HG03108 (cell line): ENCODE results near the gene CDK4.
"Not testable (repeated sequence)": the region's sequence is repeated elsewhere in the genome, so short reads cannot be mapped to it uniquely, and the experiment has no call there.

Experiments
- ATAC-seq: cut with Tn5 transposase; IDR thresholded peaks from one replicate; pipeline ENCODE4 v1.9.1; 2021; ENCODE audit warnings: moderate library complexity; ENCODE audit not compliant: unreplicated experiment

The CDK4 gene

DNA sequence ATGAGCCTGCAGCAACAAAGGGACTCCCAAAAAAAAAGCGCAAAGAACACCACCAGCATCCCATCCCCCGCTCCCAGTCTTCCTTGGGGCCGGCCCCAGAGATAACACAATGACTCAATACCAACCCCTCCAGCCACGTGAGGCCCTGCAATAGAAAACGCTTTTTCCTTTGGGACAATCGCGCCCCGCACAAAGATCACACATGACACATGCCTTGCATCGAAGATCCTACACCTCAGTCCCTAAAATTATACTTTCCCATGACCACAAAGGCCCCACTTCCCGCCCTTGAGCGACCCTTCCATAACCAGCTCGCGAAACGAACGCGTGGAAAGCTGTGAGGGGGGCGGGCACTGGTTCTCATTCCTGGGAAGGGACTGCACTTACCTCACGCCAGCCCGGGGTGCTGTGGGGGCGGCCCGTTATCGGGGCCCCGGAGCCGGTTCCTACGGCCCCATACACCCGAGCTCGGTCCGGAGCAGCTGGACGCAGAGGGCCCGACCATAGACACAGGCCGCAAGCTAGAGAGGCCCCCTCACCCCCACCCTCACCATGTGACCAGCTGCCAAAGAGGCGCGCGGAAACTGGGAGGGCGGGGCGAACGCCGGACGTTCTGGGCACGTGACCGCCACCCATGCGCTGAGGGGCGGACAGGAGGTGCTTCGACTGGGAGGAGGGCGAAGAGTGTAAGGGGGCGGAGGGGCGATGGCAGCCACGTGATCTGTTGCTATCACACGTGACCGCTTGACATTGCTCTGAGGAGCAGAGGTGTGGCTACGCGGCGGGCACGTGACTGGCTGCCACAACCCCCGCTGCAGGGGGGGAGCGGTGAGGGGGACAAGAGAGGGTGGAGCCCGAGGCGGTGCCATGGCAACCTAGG is at the start of gene CDK4:
Gene CDK4, minus strand, starts transcription at position 523 of the 880 bp plus-strand sequence. CDS start 593 bp downstream, outside the sequence.
- ATAC-seq = peak; percentile 61

DNA sequence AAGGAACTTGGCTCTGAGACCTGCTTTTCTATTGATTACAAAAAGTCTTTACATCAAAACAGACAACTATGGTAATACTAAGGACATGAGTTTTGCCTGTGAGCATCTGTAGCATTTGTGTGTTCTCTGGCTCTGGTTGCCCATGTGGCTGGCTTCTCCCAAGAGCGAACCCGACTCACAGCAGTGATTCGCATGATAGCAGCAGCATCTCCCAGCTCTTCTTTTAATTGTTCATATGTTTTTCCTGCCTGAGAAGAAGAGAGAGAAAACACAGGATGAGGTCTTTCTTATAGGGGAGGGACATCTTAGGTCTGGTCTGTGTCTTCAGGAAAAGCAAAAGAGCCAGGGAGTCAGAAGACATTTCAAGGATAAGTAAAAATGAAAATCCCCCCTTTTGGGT is 48.9 kb upstream of the CDK4 start:
- no peak for ATAC-seq

DNA sequence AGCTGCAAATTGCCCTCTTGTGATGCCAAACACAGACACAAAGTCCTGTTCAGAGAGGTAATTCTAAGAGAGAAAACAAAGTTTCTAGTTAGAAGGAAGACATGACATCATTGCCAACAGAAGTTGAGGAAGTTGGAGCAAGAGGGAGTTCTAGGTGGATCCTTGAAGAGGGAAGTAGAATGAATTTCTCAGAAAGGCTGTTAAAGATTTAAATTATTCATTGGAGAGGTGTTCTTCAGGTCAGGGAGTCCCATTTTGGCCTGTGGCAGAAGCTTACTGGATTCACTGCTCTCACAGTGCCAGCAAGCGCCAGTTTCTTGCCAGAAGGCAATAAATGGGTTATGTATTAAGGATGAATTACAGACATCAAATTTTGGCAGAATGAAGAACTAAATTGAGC is 45.8 kb upstream of the CDK4 start:
- no peak for ATAC-seq

DNA sequence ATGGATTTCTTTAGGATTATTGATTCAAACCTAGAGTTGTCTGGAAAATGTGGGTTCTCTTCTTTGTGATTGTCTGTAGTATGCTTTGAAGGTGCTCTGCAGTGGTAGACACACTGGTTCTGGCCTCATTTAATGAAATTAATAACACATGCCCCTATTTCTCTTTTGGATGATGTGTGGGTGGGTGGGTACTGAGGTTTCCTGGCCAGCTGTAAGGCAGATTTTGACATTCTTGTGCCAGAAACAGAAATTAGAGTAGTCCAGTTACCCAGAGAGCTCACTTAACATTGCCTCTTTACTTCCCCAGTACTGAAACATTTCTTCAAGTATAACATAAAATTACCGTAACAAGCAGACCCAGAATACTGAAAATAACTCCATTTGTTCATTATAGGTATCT is 44.9 kb upstream of the CDK4 start:
- ATAC-seq = no peak

DNA sequence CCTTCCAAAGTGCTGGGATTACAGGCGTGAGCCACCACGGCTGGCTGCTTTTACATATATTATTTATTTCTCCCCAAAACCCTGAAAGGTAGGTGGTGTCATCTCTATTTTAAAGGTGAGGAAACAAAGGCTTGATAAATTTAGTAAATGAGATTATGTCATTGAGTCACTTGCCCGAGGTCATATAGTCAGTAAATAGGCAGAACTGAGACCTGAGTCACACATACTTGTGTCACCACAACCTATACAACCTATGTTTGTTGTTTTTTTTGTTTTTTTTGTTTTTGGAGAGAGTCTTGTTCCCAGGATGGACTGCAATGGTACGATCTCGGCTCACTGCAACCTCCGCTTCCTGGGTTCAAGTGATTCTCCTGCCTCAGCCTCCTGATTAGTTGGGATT is 43.2 kb upstream of the CDK4 start:
- no peak for ATAC-seq

DNA sequence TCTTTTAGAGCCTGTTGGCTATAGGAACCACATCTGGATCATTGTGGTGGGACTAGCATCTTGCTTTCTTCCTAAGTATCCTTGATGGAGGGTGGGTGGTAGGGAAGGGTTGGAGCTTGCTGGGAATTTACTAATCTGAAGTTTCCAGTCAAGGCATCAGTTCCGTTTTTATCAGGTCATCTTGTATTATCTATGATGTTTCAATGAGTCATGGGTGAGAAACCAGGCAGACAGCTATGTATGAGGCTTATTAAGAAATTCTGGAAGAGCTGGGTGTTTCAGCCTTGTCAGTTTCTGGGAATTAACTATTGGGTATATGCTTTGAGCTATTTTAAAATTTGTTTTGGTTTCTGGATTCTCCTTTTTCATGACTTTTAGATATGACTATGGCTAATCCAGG is 41.8 kb upstream of the CDK4 start:
- no peak for ATAC-seq

DNA sequence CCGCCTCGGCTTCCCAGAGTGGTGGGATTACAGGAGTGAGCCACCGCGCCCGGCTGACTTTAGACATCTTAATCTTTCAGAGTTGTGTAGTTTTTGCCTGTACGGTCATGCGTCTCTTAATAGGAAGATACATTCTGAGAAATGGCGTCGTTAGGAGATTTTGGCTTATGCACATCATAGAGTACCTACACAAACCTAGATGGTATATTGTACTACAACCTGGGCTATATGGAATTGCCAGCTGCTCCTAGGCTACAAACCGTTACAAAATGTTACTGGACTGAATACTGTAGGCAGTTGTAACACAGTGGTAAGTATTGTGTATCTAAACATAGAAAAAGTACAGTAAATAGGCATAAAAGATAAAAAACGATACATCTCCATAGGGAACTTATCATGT is 31.8 kb upstream of the CDK4 start:
- no peak for ATAC-seq

DNA sequence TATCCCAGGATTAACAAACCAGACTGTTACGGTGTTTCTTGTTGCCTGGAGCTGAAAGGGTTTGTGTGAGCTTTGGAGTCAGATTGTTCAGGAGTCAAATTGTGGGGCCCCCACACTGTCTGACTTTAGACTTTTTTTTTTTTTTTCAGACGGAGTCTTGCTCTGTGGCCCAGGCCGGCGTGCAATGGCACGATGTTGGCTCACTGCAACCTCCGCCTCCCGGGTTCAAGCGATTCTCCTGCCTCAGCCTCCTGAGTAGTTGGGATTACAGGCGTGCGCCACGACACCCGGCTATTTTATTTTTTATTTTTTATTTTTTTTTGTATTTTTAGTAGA is 31.3 kb upstream of the CDK4 start:
- no peak for ATAC-seq

DNA sequence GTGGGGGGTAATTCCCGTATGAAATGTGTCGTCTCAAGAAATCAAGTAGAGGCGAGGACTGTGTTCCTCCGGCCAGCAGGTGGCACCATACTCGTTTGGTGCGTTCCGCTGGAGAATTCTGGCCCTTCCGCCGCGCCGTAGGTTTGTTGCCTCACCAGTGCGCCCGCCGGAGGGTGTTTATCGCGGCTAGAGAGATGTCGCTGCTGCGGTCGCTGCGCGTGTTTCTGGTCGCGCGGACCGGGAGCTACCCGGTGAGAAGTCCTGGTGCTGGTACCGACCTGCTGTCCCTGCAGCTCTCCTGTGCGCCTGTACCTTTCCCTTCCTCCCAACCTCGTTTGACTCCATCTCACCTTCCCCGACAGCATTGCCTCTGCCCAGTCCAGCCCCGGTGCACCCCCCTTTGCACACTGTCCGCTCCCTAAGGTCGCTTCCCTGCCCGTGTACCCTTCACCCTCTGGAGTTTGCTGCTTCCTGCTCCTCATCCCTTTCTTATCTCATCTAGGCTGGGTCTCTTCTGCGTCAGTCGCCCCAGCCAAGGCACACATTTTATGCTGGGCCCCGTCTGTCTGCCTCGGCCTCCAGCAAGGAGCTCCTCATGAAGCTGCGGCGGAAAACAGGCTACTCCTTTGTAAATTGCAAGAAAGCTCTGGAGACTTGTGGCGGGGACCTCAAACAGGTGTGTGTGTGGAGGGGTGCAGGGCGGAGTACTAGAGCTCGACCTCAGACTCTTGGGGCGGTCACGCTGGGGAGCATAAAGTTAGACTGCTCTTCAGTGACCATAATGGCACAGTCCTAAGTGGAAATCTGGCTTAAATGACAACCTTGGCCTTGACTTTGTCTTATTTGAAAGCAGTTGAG is 30.7 kb upstream of the CDK4 start, which contains the start of gene TSFM:
Gene TSFM, plus strand, starts transcription at position 180 of the 858 bp plus-strand sequence. Its CDS starts 15 bp downstream, at position 195.
- peak; percentile 92 for ATAC-seq

DNA sequence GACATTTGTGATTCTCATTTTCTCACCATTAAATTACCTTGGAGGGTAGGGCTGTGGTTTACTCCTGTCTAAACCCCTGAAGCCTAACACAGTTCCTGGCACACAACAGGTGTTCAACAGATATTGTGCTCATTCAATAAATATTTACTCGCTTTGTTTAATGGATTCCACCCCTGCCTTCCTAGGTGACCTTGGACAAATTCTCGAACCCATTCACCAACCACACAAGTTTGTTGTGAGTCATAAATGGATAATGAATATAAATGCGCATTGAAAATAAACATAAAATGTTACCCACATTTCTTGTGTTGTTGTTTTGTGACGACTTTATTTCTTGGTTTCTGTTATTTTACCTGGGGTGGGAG is 30.1 kb upstream of the CDK4 start:
- ATAC-seq = no peak

DNA sequence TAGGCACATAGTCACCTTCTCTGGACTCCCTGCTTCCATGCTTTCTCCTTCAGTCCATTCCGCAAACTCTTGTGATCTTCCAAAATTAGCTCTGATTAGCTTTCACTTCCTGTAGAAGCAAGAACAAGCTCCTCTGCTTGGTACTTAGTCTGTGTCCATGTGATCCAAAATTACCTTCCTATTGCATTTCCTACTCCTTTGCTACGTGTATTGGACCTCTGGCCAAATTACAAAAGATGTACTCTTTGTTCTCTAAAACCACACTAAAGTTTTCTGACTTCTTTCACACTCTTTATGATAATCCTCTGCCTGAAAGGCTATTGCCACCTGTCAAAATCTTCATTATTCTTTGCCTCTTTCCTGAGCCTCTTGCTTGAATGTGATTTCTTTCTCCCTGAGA is 29.7 kb upstream of the CDK4 start:
- no peak for ATAC-seq

DNA sequence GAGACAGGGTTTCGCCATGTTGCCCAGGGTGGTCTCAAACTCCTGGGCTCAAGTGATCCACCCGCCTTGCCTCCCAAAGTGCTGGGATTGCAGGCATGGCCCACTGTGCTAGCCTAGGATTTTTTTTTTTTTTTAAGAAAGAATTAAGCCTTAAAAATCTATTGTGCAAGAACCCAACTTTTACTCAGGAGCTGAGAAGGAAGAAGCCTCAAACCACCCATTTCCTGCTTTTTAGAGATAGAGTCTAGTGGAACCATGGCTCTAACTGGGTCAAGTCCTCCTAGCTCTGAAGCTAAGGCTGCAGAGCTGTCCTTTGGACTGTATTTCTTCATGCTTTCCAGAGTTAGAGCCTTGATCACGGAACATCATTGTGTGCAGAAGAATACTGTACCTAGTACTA is 29.1 kb upstream of the CDK4 start:
- no peak for ATAC-seq

DNA sequence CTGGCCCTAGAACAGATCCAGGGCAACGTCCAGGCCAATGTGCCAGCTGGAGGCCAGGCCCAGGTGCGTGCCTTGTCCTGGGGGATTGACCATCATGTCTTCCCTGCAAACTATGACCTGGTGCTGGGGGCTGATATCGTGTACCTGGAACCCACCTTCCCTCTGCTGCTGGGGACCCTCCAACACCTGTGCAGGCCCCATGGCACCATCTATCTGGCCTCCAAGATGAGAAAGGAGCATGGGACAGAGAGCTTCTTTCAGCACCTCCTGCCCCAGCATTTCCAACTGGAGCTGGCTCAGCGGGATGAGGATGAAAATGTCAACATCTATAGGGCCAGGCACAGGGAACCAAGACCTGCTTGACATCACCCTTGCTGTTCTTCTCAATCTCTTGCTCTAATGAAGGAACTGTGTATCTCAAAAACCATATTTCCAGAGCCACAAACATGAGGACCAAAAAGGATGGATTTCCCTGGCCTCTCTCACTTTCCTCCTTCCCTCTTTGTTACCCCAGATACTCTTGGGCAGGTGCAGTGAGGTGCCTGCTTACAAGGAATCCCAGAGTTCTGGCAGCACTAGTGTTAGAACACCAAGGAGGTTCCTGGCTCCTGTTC is 28.3 kb upstream of the CDK4 start:
- no peak for ATAC-seq

DNA sequence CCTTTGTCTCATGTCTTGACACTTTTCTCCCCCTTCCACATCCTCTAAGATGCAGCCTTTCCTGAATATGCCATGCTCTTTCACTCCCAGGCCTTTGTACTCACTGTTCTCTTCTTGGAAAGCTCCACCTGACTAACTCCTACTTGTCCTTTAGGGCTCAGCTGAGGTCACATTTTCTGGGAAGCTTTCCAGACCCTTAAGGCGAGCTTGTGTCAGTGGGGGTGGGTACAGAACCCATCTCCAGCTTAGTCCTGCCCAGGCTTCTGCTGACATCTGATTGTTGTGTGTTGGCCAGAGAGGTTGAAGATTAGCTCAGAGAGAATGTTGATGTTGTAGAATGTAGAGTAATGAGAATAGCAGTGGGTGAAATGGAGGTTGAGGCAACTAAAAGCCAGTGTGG is 27.6 kb upstream of the CDK4 start:
- no peak for ATAC-seq

DNA sequence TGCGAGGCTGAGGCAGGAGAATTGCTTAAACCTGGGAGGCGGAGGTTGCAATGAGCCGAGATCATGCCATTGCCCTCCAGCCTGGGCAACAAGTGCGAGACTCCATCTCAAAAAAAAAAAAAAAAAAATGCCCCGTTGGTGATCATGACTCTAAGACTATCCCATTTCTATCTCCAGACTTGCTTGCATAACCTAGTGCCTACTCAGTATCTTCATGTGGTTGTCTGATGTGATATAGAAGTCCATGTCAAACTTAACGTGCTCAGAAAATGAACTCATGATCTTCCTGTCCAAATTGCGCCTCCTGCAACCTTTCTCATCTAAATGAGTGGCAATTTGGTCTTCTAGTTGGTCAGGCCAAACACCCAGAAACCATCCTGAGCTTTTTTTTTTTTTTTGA is 25.8 kb upstream of the CDK4 start:
- no peak for ATAC-seq

DNA sequence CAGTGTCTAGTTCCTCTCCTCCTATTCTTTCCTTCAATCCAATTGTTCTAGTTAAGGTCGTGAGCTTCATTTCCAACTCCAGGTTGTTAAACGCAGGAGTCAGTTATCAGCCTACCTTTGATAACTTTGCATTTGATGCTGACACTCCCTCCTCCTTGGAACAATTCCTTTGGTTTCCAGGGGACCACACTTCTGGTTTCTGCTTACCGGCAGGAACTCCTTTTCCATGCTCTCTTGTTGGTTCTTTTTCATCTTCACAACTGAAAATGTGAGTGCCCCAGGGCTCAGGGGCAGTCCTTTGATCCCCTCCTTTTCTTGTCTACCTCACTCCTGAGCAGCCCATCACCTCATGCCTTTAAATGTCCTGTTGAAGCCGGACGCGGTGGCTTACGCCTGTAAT is 25.3 kb upstream of the CDK4 start:
- ATAC-seq = no peak

DNA sequence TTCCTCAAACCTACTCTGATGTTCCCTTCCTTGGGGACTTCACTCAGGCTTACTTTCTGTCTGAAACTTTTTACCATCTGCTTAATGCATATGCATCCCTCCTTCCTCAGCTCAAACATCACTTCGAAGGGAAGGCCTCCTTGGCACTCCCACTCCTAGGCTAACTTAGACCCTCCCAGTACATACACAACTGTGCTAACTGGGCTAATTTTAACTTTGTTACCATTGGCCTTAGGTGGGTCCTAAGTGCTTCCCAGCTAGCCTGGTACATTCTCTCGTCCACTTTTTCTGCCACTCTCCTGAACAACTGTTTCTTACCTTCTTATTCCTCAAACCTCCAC is 24.1 kb upstream of the CDK4 start:
- ATAC-seq = no peak

DNA sequence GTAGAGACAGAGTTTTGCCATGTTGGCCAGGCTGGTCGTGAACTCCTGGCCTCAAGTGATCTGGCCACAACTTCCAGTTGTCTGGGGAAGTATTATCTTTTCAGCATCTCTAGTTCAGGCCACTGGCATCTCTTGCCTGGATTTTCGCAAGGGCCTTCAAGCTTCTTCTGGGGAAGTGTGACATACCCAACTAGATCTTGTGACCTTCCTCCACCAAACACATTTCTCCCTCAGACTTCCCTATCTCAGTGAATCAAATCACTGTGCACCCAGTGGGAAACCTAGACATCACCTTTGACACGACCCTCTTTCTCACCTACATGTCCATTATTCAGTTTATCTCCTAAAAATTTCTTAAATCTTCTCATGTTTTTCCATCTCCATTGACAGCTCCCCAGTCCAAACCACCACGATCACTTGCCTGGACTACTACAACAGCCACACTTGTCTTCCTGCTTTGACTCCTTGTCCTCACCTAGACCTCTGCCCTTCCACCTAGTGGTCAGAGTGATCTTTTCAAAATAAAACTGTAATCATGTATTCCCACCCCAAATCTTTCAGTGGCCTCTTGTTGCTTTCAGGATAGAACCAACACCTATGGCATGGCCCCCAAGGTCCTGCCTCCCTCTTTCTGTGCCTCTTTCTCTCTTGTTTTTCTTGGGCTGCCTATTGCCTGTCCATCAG is 23.6 kb upstream of the CDK4 start:
- no peak for ATAC-seq

DNA sequence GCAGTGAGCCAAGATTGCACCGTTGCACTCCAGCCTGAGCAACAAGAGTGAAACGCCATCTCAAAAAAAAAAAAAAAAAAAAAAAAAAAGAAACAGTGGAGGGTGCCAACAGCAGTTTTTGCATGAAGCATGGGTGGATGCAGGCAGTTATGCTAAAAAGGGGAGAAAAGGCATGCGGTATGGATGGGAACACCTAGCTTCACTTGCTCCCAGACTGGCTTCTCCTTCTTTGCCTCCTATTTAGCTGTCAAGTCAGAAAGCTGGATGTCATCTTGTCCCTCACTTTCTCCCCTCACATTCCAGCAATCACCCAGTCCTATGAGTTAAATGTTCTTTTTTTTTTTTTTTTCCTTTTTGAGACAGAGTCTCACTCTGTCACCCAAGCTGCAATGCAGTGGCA is 22.9 kb upstream of the CDK4 start:
- ATAC-seq = no peak

DNA sequence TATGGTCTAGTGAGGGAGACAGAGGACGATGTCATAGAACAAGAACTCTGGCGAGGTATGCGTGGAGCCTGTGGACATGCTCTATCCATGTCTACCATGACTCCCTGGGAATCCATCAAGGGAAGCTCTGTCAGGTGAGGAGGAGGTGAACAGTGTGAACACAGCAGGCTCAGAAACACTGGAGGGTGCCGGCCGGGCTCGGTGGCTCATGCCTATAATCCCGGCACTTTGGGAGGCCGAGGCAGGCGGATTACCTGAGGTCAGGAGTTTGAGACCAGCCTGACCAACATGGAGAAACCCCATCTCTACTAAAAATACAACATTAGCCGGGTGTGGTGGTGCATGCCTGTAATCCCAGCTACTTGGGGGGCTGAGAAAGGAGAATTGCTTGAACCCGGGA is 22.5 kb upstream of the CDK4 start:
- ATAC-seq = not testable (repeated sequence)
